Glutamatergic neuron (in vitro differentiated cells): Measurements from ENCODE around the gene C10orf71. TPM values are rescaled to one million over a fixed set of nuclear protein-coding genes. Genes with fewer than 3 reads are reported as not detected.

Source experiments
- DNase-seq: peaks from one replicate; pipeline ENCODE4 v3.0.0; 2022
- H3K27ac Mint-ChIP-seq: one replicate; pipeline ENCODE4 v1.8.0; 2020; ENCODE audit warnings: mild to moderate bottlenecking, mixed read lengths, inconsistent platforms; ENCODE audit not compliant: unreplicated experiment
- H3K27me3 Mint-ChIP-seq: one replicate; pipeline ENCODE4 v1.8.0; 2020; ENCODE audit warnings: mild to moderate bottlenecking, moderate library complexity, mixed read lengths, inconsistent platforms; ENCODE audit not compliant: unreplicated experiment
- H3K36me3 Mint-ChIP-seq: one replicate; pipeline ENCODE4 v1.8.0; 2020; ENCODE audit warnings: mild to moderate bottlenecking, mixed read lengths, inconsistent platforms; ENCODE audit not compliant: unreplicated experiment
- H3K4me1 Mint-ChIP-seq: one replicate; pipeline ENCODE4 v1.8.0; 2020; ENCODE audit warnings: mild to moderate bottlenecking, low read depth, mixed read lengths, inconsistent platforms; ENCODE audit not compliant: unreplicated experiment
- H3K4me3 Mint-ChIP-seq: one replicate; pipeline ENCODE4 v1.8.0; 2020; ENCODE audit warnings: mild to moderate bottlenecking, mixed read lengths, inconsistent platforms; ENCODE audit not compliant: unreplicated experiment
- H3K9me3 Mint-ChIP-seq: one replicate; pipeline ENCODE4 v1.8.0; 2020; ENCODE audit warnings: mild to moderate bottlenecking, moderate library complexity, mixed read lengths, inconsistent platforms; ENCODE audit not compliant: unreplicated experiment
- CTCF ChIP-seq: fragments of 200-600 bp; sonication (generic); IDR thresholded peaks from one replicate; pipeline ENCODE4 v1.5.0; 2021; ENCODE audit not compliant: partially characterized antibody, unreplicated experiment
- total RNA-seq: library from RNA; stranded (reverse); fragmentation: NEBNext Ultra II Directional; extraction: Animal tissue kit (Norgen Biotek cat#: 25700); gene quantifications from one replicate; pipeline ENCODE4 v1.2.1, GENCODE V29; 2021; ENCODE audit not compliant: unreplicated experiment

The C10orf71 gene
- total RNA-seq, 1 donor from 2014 or later = 0.12 TPM

GRCh38 chr10:49254556-49255318 lies 44.2 kb upstream of the C10orf71 start:
- Mint-ChIP-seq H3K36me3 (no peaks in the 10 kb centered on the region), H3K27ac (no peak overlapping the region), H3K4me1 (peaks cover 7% of the 10 kb centered on the region), H3K4me3 (no peak overlapping the region), H3K27me3 (peaks cover 2% of the 10 kb centered on the region), H3K9me3 (no peaks in the 10 kb centered on the region)
- DNase-seq = no peak
- TF ChIP-seq CTCF = no peak

GRCh38 chr10:49255883-49256282 lies 43.1 kb upstream of the C10orf71 start:
- no peak for DNase-seq
- Mint-ChIP-seq H3K4me1 (peaks cover 7% of the 10 kb centered on the region), H3K4me3 (no peak overlapping the region), H3K27ac (no peak overlapping the region), H3K9me3 (no peaks in the 10 kb centered on the region), H3K36me3 (no peaks in the 10 kb centered on the region), H3K27me3 (peaks cover 2% of the 10 kb centered on the region)
- no peak for TF ChIP-seq CTCF

GRCh38 chr10:49257154-49257553 lies 41.8 kb upstream of the C10orf71 start:
- H3K9me3 Mint-ChIP-seq = no peaks in the 10 kb centered on the region
- H3K4me1 Mint-ChIP-seq = peaks cover 7% of the 10 kb centered on the region
- no peak overlapping the region for H3K4me3 Mint-ChIP-seq
- no peak for TF ChIP-seq CTCF
- H3K27me3 Mint-ChIP-seq = peaks cover 2% of the 10 kb centered on the region
- no peaks in the 10 kb centered on the region for H3K36me3 Mint-ChIP-seq
- no peak for DNase-seq
- H3K27ac Mint-ChIP-seq = no peak overlapping the region

GRCh38 chr10:49257626-49258349 lies 41.2 kb upstream of the C10orf71 start:
- Mint-ChIP-seq H3K9me3 (no peaks in the 10 kb centered on the region), H3K36me3 (no peaks in the 10 kb centered on the region), H3K27ac (no peak overlapping the region), H3K27me3 (no peaks in the 10 kb centered on the region), H3K4me3 (no peak overlapping the region), H3K4me1 (peaks cover 1% of the 10 kb centered on the region)
- no peak for TF ChIP-seq CTCF
- no peak for DNase-seq

- no peak for TF ChIP-seq CTCF
- no peak for DNase-seq
- Mint-ChIP-seq H3K27me3 (no peaks in the 10 kb centered on the region), H3K4me3 (no peak overlapping the region), H3K9me3 (no peaks in the 10 kb centered on the region), H3K27ac (no peak overlapping the region), H3K4me1 (no peaks in the 10 kb centered on the region), H3K36me3 (no peaks in the 10 kb centered on the region)
These were observed 40.7 kb upstream of the C10orf71 start for GRCh38 chr10:49258350-49258683.
